ENCODE measurements around the gene HILPDA. TPM values are rescaled to one million over a fixed set of nuclear protein-coding genes. Genes with fewer than 3 reads are reported as not detected.
A peak's percentile ranks its signal among the peaks of the same experiment; 100 is the strongest.

HILPDA gene, protein sequence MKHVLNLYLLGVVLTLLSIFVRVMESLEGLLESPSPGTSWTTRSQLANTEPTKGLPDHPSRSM
- total RNA-seq (2014; rRNA removed; shearing (Covaris generic)): 14.5 and 17.0 TPM in 2 replicates

DNA sequence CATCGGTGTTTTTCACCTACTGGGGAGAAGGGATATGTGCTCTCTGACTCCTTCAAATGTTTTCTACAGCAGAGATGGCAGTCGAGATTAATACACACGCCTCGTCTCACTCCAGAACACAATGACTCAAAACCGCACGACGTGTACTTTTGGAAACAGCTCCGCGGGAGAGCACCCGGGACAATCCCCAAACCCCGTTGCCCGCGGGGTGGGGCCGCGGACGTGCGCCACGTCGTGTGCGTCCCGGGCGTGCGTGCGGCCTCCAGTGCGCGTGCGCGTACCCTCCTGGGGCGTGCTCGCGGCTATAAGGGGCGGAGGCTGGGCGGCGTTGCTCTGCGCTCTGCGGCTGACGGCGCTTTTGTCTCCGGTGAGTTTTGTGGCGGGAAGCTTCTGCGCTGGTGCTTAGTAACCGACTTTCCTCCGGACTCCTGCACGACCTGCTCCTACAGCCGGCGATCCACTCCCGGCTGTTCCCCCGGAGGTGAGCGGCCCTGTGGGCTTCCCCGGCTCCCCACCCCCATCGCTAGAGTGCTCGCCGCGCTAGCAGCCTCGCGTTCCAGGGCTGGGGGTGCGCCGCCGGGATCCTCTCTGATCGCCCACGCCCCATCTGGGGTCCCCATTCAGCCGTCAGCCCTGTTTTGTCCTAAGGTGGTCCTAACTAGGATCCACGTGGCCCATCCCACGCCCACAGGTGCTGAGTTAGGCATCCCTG is at the start of gene HILPDA:
Gene HILPDA, plus strand, starts transcription at position 336 of the 712 bp plus-strand sequence. CDS start 1,391 bp downstream, outside the sequence.
- DNase-seq (ENCODE audit: low read depth): peak; percentile 99

DNA sequence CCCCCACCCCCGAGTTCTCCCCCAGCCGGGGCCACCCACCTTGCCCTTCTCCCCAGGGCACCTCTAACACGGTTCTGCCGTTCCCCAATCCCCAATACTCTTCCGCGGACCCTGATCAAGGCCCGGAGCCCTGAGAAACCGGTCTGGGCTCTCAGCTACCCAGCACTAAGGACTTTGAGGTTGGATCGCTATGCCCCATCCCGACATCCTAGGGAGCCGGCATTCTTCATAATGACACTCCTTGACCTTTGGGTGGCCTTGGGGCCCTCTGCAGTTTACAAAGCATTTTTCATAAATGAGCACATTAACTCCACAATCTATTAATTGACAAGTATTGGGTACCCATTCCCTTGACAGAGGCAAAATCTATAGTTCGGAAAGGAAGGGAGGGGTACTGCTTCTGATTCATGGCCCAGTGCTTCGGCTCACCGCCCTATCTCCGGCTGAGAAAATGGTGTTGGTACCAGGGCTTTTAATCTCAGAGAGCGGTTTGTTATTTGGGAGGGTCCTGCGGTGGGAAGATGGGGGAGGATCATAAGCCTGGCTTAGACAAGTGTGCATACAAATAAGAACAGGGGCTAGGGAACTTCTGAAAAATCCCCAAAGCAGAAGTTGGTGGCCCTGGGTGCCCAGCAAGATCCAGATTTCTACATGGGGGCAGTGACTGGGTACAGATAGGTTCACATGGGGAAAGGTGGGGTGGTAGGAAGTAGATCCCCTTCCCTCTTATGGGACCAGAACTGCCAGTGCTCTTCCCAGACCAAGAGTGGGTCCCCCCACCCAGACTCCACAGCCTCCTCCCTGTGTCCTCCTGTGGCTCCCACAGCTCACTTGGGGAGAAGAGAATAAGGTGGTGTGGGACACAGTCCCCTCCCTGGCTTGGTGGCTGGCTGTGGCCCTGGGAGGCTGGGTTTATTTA is 49.1 kb upstream of the HILPDA start:
- DNase-seq (ENCODE audit: low read depth): no peak

DNA sequence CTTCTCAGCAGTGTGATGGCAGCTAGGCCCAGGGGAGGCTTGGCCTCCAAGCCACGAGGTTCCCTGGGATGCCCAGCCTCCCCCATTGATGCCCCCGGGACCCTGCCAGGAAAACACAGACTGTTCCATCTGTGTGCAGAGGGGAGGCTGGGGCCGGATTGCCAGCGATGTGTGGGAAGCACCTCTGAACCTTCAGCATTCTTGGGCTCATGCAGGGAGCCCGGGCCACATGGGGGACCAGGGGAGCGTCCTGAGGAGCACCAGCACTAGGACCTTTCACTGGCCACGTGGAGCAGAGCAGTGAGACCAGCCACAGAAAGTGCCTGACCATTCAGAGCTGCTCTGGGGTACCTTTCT is 48.5 kb upstream of the HILPDA start:
- no peak for DNase-seq (ENCODE audit: low read depth)

DNA sequence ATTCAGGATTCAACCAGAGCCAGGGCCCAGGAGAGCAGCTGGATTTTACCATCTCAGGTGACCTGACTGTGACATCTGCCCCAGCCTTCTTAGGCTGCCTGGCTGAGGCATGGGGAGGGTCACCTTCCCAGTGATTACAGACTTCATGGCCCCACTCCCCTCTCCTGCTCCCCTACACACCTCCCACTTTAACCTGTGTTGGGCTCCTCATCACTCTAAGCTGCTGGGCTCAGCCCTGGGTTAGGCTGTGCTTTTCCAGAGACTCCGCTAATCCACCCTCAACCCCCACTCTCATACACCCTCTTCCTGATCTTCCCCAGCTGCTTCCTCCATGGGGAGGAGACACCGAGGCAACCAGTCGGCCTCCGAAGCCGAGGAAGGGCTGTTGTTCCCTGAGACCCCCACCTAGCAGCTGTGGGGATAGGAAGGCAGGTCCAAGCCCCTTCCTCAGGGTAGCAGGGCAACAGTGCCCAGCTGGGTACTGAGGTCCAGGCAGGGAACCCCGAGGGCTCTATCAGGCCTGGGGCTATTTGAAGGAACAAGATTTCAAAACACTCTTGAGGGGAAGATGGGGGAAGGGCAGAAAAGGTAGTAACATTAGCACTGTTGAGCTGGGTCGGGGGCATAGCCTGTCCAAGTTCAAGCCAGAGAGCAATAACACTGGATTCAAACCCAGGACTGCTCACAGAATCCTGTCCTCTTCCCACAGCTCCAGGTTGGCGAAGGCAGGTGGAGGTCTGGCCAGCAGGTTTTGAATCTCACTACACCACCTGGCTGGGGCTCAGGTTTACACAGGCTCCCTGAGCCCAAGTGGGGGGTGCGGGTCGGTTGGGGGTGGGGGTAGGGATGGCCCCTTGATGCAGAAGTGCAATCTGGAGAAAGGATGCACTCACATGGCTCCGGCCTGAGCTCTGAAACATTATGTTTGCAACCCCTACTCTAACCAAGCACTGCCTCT is 47.6 kb upstream of the HILPDA start:
- no peak for DNase-seq (ENCODE audit: low read depth)

DNA sequence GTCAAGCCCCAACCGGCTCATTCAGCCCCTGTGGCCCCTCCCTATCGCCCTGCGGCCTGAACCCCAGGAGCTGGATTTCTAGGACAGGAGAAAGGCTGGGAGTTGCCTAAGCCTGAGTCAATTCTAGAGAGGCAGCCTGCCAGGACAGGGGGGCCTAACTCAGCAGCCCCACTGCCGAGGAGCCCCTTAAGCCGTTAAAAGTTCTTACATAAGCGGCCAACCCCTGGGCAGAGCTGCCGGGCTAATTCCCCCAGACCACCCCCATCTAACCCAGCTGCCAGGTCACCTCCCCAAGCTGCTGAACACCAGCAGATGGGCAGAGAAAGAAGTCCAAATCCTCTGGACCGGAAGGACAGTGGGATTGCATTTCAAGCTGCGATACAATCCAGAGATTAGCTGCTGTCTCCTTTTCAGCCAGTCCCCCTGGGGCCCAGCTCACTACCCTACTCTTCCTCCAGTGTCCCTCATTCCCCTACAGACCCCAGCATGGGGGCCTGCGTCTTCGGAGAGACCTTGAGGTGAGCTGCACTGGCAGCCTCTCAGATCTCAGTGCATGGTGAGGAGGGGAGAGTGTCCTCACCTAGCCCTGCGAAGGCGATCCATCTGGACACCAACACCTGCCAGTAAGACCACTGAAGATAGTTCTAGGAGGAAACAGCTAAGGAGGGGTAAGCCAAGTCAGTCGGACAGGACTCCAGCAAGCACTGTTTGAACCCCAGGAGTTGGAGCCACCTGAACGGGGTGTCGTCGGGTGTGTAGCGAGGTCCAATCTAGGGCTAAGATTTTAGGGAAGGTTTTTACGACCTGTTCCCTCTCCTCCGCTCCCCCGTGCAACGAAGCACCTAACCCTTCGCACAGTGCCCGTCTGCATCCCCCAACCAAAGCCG is 46.7 kb upstream of the HILPDA start:
- no peak for DNase-seq (ENCODE audit: low read depth)

DNA sequence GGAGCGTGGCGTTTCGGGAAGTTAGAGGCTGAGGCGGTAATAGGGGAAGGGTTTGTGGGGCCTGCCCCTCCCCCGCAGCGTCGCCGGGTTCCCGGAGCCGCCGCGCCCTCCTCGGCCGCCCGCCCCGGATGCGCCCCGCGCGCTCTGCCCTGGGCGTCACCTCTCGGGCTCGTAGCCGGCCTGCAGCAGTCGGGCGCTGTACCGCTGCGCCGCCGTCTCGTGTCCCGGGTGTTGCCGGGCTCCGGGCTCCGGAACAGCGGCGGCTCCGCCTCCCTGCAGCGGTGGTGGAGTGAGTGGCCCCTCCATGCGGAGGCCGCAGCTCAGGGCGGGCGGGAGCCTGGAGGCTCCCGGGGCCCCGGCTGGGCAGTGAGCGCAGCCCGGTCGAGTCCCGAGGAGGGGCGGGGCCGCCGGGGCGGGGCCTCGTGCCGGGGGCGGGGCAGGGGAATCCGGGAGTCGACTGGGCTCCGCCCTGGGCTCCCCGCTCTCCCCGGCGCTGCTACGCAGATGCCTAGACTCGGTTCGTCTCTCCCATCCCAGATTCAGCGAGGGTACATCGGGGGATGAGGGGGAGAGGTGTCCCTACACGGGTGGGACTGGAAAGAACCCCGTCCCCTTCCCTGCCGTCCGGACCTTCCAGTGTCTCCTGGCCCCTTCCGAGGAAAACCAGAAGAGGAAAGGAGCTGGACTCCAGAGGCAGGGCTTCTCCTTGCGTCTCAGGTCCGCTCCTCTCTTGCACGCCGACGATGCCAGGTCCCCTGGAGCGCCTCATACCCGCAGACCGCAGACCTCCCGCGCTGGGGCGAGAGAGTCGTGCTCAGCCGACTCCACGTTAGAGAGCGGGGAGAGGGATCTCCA is 45.9 kb upstream of the HILPDA start, which contains the start of gene IMPDH1:
Gene IMPDH1, minus strand, starts transcription at position 387 of the 855 bp plus-strand sequence. Its CDS starts 81 bp downstream, at position 306.
- peak; percentile 89 for DNase-seq (ENCODE audit: low read depth)

DNA sequence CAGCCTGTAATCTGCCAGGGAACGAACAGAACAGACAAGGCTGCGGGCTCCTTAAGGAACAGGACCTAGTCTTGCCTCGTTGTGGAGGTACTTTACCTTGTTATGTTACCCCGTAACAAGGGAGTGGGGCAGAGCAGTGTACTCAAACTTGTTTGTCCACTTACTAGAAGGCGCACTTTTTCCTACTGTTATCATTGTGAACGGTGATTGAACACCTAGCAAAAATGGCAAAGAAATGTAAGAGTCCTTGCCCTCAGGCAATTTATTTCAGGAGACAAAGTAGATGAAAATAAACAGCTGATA is 45.3 kb upstream of the HILPDA start:
- no peak for DNase-seq (ENCODE audit: low read depth)

DNA sequence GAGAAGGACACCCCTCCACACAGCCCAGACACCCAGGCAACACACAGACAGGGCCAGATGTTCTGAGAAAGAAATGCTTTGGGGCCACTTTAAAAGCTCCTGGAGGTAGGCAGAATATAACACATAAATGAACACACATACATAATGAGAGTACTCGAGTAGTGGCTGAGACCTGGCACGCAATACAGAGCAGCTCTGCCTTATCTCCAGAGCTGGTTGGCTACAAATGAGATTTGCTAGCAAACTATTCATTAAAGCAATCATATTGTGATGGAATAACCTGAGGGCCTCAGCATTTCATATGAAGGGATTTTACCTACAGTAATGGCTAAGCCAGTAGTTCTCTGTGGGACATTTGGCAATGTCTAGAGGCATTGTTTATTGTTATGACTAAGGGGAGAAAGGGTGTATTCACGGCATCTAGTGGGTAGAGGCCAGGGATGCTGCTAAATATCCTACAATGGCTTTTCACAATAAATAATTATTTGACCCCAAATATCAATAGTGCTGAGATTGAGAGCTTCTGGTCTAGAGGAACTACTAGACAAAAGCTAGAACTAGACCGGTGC is 40.4 kb upstream of the HILPDA start:
- DNase-seq (ENCODE audit: low read depth): no peak

DNA sequence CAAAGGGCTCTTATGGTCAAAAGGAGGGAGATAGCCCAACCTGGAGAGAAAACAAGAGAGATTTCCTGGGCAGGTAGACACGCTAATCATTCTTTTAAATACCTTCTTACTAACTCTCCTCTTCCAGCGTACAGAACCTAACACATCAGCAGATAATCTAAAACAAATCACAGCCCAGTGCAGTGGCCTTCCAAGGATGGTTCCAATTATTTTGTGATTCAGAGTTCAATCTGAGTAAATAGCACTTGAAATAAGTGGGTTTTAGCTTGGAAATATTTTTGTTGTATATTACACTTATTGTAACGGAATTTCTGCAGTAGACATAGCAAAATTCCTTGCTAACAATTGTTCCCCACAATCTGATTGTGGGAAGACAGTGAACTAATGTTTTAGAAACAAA is 38.6 kb upstream of the HILPDA start:
- DNase-seq (ENCODE audit: low read depth): no peak

DNA sequence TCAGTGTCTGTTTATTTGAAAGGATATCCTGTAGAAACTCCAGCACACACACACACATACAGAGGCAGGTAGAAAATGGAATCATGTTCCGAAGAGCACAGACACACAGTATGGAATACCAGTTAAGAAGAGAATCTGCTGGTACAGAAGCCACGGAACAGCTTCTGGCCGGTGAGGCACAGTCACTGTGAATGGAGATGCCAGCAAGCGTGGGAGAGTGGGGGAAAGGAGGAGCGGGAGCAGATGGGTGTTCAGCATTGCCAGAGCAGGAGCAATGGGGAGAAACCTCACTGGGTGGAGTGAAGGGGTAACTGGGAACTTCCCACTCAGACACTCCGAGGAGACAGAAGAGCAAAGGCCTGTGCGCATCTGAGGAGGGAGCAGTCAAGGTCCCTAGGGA is 36.4 kb upstream of the HILPDA start:
- no peak for DNase-seq (ENCODE audit: low read depth)

DNA sequence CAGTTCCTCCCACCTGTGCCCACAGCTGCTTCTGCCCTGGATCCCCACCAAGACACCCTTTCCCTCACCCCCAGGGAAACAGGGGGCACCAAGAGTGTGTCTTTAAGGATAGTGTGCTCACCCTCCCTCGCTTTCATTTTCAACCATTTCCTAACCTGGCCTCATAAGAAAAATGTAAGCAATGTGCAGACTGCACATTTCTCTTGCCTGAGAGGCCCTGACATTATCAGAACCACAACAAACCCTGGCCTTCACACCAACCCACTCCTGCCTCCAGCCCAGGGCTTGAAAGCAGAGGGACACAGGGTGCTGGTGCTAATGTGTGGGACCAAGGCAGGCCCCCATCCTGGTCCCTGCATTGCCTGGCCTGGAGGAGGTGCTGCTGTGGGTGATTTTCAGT is 34.9 kb upstream of the HILPDA start:
- no peak for DNase-seq (ENCODE audit: low read depth)

DNA sequence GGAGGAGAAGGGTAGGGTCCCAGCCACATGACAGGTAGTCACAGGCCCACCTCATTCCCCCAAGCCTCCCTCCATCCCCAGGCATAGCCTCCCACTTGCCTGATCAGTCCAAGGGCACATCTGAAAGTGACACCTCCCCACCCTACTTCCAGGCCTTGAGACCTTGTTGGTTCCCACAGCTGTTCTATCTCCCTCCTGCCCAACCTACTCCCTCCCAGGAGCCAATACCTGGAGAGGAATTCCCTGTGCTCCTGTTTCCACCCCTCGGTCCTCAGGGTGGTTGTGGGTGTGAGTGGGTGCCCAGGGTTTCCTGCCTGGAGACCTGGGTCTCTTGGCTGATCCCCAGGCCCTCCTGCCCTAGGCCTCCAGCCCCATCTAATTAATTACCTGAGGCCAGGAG is 34.3 kb upstream of the HILPDA start:
- DNase-seq (ENCODE audit: low read depth): no peak

DNA sequence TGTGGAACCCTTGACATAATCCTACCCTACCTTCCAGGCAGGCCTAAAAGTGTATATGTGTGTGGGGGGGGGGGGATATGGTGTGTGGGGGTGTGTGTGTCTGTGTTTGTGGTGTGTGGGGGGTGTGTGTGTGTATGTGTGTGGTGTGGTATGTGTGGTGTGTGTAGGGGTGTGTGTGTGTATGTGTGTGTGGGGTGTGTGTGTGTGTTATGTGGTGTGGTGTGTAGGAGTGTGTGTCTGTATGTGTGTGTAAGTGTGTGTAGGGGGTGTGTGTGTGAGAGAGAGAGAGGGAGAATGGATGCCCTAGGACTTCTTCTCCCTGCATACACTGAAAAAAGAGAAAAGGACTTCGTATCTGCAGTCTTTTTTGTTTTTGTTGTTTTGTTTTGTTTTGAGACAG is 33.6 kb upstream of the HILPDA start:
- DNase-seq (ENCODE audit: low read depth): no peak

DNA sequence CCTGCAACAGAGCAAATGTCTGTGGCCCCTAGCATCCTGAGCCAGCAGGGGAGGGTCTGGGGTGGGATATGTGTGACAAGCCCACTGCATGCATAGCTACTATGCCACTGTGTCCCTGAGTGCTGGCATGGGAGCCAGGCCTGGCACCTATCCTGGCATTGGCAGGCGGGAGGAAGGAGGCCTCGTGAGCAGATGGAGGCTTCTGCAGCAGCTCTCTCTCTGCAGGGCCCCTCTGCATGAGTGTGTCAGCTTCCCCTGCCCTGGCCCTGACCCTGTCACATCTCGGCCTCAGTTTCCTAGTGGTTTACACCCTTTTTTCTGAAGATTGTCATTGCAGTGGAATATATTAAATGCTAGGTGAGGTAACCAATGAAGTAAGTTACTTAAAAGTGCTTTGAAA is 32.8 kb upstream of the HILPDA start:
- DNase-seq (ENCODE audit: low read depth): no peak

DNA sequence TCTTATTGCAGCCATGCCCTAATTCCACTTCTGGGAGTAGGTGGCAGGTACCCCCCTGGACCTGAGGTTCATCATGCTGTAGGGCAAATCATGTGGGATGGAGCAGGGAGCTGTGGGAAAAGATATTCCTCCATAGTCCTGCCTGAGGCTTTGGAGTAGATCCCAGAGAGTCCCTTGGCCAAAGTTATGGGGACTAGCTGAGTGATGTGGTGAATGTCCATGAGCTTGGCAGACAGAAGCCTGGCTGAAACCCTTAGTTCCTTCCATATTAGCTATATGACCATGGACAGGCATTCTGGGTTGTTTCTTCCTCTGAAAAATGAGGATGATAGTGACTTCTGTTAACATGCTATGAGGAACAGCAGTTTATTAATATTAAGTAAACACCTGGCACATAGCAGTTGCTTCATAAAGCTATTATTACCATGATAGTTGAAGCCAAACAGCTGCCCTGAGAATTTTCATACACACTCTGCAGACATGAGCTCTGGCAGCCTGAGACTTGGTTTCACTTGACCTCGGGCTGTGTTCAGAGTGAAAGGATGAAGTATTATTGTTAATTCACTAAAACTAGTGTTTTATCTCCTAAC is 30.9 kb upstream of the HILPDA start:
- DNase-seq (ENCODE audit: low read depth): no peak

DNA sequence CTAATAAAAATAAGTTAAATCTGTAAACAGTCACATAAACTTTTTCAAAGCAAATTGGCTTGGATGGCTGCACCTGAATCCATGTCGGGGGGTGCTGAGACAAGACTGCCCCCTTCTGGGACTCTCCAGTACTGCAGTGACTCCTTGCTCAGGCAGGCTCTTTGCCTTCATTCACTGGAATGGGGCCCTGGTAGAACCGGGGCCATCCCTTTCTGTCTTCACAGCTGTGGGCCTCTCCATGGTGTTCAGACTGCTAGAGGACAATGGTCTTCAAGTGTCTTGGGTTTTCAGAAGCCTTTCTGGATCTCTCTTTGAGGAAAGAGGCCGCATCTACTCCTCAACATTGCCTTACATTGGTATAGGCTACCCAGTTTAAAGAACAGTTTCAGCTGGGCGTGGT is 29.8 kb upstream of the HILPDA start:
- peak; percentile 57 for DNase-seq (ENCODE audit: low read depth)

DNA sequence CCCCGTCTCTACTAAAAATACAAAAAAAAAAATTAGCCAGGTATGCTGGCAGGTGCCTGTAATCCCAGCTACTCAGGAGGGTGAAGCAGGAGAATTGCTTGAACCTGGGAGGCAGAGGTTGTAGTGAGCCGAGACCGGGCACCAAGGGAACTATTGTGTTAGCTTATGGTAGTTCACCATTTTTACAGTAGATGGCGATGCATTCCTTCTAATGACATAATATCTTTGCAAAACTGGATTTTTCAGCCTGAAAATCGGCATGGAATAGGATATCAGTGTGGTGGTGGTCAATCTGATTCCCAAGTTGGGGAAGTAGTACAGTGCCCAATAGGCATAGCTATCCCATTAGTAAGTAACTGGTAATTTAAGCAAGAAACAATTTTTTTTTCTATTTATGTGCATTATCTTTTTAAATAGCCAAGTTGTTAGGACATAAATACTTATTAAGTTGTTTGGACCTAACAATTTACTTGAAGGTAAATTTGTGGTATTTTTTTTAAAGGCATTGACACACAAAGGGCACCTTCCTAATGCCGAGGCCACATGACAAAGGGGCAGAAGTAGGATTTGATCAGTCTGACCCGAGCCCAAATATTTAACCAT is 28.3 kb upstream of the HILPDA start:
- DNase-seq (ENCODE audit: low read depth): peak; percentile 64

DNA sequence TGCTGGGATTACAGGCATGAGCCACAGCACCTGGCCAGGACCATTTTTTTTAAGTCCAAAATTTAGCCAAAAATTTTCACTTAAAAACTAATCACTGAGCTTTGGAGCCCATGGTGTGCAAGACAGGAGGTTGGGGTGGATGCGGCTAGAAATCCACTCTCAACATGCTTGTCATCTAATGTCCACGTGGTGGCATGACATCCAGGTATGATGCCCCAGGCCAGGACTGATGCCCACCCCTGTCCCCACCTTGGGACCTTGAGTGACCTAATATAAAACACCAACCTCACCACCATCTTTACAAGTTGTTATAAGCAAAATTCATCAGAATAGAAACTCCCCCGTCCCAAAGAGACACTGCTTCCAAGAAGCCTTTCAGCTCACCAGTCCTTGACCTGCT is 25.5 kb upstream of the HILPDA start:
- DNase-seq (ENCODE audit: low read depth): no peak

DNA sequence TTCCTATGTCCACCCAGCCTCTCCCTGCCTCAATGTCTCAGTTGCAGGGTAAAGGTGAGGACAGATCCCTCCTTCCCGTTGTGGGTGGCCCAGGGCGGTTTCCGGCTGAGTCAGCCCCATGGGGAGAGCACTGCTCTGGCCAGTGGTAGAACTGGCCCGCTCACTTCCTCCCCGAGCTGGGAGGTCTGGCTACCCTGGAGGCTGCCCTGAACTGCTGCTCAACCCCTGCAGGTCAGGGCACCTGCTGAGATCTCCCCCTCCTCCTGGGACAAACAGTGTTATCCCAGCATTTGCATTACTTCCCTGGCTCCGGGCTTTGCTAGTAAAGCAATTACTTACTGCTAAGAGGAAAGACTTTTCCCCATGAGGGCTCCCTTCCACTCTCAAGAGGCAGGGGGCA is 24.5 kb upstream of the HILPDA start:
- peak; percentile 28 for DNase-seq (ENCODE audit: low read depth)
